ENCODE measurements around the gene KIAA1671. TPM values are rescaled to one million over a fixed set of nuclear protein-coding genes. Genes with fewer than 3 reads are reported as not detected.

The KIAA1671 gene
- total RNA-seq, 1 donor from 2014 or later = 30.0 TPM

GRCh38 chr22:25112538-25113253, 160.2 kb downstream of the KIAA1671 start:
- no peak for DNase-seq (ENCODE audit: low read depth, low spot score)

GRCh38 chr22:25113316-25113721, 160.8 kb downstream of the KIAA1671 start:
- no peak for DNase-seq (ENCODE audit: low read depth, low spot score)

GRCh38 chr22:25114369-25115362, 162.2 kb downstream of the KIAA1671 start:
- DNase-seq (ENCODE audit: low read depth, low spot score) = no peak

GRCh38 chr22:25119609-25120008, 167.1 kb downstream of the KIAA1671 start:
- DNase-seq (ENCODE audit: low read depth, low spot score) = no peak

GRCh38 chr22:25120093-25120561, 167.6 kb downstream of the KIAA1671 start:
- no peak for DNase-seq (ENCODE audit: low read depth, low spot score)

GRCh38 chr22:25120761-25121212, 168.3 kb downstream of the KIAA1671 start:
- DNase-seq (ENCODE audit: low read depth, low spot score) = peak; percentile 79

- no peak for DNase-seq (ENCODE audit: low read depth, low spot score)
Measured at GRCh38 chr22:25122136-25122764, 169.7 kb downstream of the KIAA1671 start.

GRCh38 chr22:25123677-25124076, 171.2 kb downstream of the KIAA1671 start:
- DNase-seq (ENCODE audit: low read depth, low spot score) = no peak

- DNase-seq (ENCODE audit: low read depth, low spot score) = no peak
Measured at GRCh38 chr22:25125693-25126357, 173.3 kb downstream of the KIAA1671 start.

- no peak for DNase-seq (ENCODE audit: low read depth, low spot score)
Measured at GRCh38 chr22:25126510-25126909, 174.0 kb downstream of the KIAA1671 start.

- no peak for DNase-seq (ENCODE audit: low read depth, low spot score)
Measured at GRCh38 chr22:25127318-25127717, 174.8 kb downstream of the KIAA1671 start.

- no peak for DNase-seq (ENCODE audit: low read depth, low spot score)
Measured at GRCh38 chr22:25130462-25130861, 177.9 kb downstream of the KIAA1671 start.

- no peak for DNase-seq (ENCODE audit: low read depth, low spot score)
Measured at GRCh38 chr22:25131198-25131887, 178.8 kb downstream of the KIAA1671 start.

- DNase-seq (ENCODE audit: low read depth, low spot score) = peak; percentile 59
Measured at GRCh38 chr22:25134028-25134427, 181.5 kb downstream of the KIAA1671 start.

GRCh38 chr22:25134451-25134850, 181.9 kb downstream of the KIAA1671 start:
- no peak for DNase-seq (ENCODE audit: low read depth, low spot score)

GRCh38 chr22:25136953-25137576, 184.5 kb downstream of the KIAA1671 start:
- DNase-seq (ENCODE audit: low read depth, low spot score) = no peak

GRCh38 chr22:25137577-25138525, 185.3 kb downstream of the KIAA1671 start:
- DNase-seq (ENCODE audit: low read depth, low spot score) = no peak

GRCh38 chr22:25139062-25139461, 186.5 kb downstream of the KIAA1671 start:
- peak; percentile 32 for DNase-seq (ENCODE audit: low read depth, low spot score)

GRCh38 chr22:25142102-25142501, 189.6 kb downstream of the KIAA1671 start:
- DNase-seq (ENCODE audit: low read depth, low spot score) = no peak
